Amniotic stem cell (primary cell): ENCODE results near the gene ACADVL.

Experiments
- DNase-seq: peaks from one replicate; lab custom pipeline; 2025; lab: John Stamatoyannopoulos, UW

Gene ACADVL

GRCh38 chr17:7217113-7217987 is 2.4 kb upstream of the ACADVL start:
- DNase-seq: no peak

- no peak for DNase-seq
Observed at GRCh38 chr17:7218166-7218565, 1.6 kb upstream of the ACADVL start.

- DNase-seq: no peak
Observed at GRCh38 chr17:7218758-7219157, 980 bp upstream of the ACADVL start.

- no peak for DNase-seq
Observed at GRCh38 chr17:7219229-7219811, 418 bp upstream of the ACADVL start.

- no peak for DNase-seq
Observed at GRCh38 chr17:7220593-7221277, 997 bp downstream of the ACADVL start.

- no peak for DNase-seq
Observed at GRCh38 chr17:7221278-7222092, 1.7 kb downstream of the ACADVL start.

- no peak for DNase-seq
Observed at GRCh38 chr17:7222093-7222971, 2.6 kb downstream of the ACADVL start.

GRCh38 chr17:7222972-7223292 is 3.2 kb downstream of the ACADVL start:
- DNase-seq: no peak

- no peak for DNase-seq
Observed at GRCh38 chr17:7223375-7223774, 3.6 kb downstream of the ACADVL start.

- DNase-seq: no peak
Observed at GRCh38 chr17:7224110-7224509, 4.4 kb downstream of the ACADVL start.

GRCh38 chr17:7224661-7225111 is 4.9 kb downstream of the ACADVL start:
- DNase-seq: no peak

- DNase-seq: no peak
Observed at GRCh38 chr17:7225711-7226331, 6.1 kb downstream of the ACADVL start.

GRCh38 chr17:7226721-7227710 is 7.3 kb downstream of the ACADVL start:
- DNase-seq: no peak

GRCh38 chr17:7228920-7229319 is 9.2 kb downstream of the ACADVL start:
- DNase-seq: no peak

GRCh38 chr17:7229504-7229903 is 9.8 kb downstream of the ACADVL start:
- DNase-seq: no peak

- DNase-seq: no peak
Observed at GRCh38 chr17:7232114-7232513, 12.4 kb downstream of the ACADVL start.

- no peak for DNase-seq
Observed at GRCh38 chr17:7233701-7234082, 14.0 kb downstream of the ACADVL start.

GRCh38 chr17:7234083-7234951 is 14.6 kb downstream of the ACADVL start, which contains the start of gene DVL2:
DVL2 (minus strand) TSS chr17:7234517; CDS start chr17:7234262, 255 bp downstream.
- peak; percentile 87 for DNase-seq
